Stimulated activated CD4-positive, alpha-beta T cell treated with anti-CD3 and anti-CD28 coated beads, TNF-alpha, amount 100 ng/mL, for 24 hours (primary cell): ENCODE data around the gene FCF1.

Experiments used
- DNase-seq, 3 experiments: peaks; one replicate each; pipeline ENCODE4 v3.0.0-alpha.2; 2020; ENCODE audit warnings: low read depth in 3 of 3

The FCF1 gene, protein sequence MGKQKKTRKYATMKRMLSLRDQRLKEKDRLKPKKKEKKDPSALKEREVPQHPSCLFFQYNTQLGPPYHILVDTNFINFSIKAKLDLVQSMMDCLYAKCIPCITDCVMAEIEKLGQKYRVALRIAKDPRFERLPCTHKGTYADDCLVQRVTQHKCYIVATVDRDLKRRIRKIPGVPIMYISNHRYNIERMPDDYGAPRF

DNA sequence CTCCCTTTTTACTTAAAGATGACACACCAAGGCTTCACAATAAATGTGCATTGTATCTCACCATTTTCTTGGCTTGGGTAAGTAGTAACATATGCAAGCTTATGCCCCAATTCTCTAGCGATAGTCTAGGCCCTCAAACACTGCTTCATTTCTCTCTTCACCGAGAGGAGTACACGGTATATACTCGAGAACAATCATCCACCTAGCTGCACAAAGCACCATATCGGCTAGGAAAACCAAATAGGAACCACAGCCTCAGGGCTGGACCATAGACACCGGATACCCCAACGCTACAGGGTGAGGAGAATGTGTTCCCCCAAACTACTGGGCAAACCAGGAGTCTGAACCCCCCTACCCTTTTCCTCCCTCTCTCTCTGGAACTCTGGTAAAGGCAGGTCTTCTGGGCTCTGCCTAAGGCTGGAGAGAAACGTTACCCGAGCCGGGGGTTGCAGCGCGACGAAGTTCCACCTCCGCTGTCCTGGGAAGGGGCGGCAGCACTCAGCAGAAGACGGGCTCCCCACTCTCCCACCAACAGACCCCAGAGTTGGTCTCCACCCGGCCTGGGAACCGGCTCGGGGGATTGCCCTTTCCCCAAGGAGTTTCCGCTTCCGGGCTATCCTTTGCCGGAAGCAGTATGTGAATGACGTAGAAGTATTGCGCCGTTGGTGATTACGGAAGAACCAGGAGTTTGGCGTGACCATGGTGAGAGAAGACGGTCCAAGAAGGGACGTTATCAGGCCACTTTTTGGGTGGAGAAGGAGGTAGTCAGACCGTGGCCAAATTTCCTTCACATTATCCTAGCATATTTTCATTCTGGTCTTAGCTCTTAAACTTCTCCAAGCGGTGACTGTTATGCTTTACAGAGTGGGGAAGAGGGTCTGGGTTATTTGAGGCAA lies at the start of gene FCF1, which contains the start of gene AREL1:
TSS of gene FCF1 (plus strand) at position 646 of the 896 bp plus-strand sequence. CDS start at position 700, 54 bp downstream.
TSS of gene AREL1 (minus strand) at position 582 of the 896 bp plus-strand sequence. CDS start 27,465 bp downstream, outside the sequence.
- peak; percentile 69 to 74 (median 71) for DNase-seq

- no peak for DNase-seq
These were observed 49.1 kb upstream of the FCF1 start for GRCh38 chr14:74663884-74664283.

GRCh38 chr14:74664717-74665116 lies 48.2 kb upstream of the FCF1 start:
- DNase-seq, result no peak

DNA sequence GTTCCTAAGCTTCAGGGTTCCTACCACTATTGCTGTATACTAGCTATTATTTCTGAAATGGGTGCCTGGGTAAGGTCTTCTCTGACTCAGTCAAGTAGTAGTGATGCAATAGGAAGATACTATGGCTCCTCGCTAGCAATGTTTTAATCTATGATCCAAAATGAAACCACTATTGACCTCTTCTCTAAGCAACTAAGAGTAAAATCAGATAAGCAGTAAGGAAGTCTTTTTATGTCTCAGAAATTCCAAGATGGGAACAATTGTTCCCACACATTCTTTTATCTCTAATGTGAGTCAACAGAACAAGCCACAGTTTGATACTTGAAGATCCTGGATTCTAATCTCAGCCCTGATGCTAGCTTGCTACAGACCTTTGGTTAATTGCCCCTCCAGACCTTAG lies 45.2 kb upstream of the FCF1 start:
- DNase-seq, result no peak

GRCh38 chr14:74669256-74669655 lies 43.7 kb upstream of the FCF1 start:
- DNase-seq, result no peak

GRCh38 chr14:74669846-74670245 lies 43.1 kb upstream of the FCF1 start:
- DNase-seq, result no peak

GRCh38 chr14:74670726-74671411 lies 42.1 kb upstream of the FCF1 start:
- no peak for DNase-seq

- DNase-seq, result no peak
These were observed 41.2 kb upstream of the FCF1 start for GRCh38 chr14:74671789-74672188.

GRCh38 chr14:74673768-74674167 lies 39.2 kb upstream of the FCF1 start:
- DNase-seq, result no peak

DNA sequence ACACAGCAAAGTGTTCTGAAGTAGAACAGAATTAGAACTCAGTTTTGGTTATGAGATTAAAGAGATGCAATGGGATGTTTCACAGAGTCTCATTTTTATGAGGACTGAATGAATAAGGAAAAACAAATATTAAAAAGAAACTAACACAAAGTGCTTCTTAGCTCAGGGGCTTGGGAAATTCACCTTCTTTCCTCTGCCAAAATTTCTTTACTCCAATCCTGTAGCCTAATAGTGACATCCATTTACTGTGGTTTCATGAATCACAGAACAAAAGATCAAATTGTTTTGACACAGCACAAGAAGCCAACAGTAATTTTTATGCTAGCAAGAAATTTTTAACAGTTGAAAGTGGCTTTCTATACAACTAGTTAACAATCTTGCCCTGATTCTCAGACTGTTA lies 37.7 kb upstream of the FCF1 start:
- DNase-seq, result no peak

- DNase-seq, result no peak
These were observed 30.6 kb upstream of the FCF1 start for GRCh38 chr14:74682169-74682952.

- no peak for DNase-seq
These were observed 29.5 kb upstream of the FCF1 start for GRCh38 chr14:74683406-74683805.

GRCh38 chr14:74684434-74684833 lies 28.5 kb upstream of the FCF1 start:
- DNase-seq, result no peak

GRCh38 chr14:74685056-74685455 lies 27.9 kb upstream of the FCF1 start:
- no peak for DNase-seq

DNA sequence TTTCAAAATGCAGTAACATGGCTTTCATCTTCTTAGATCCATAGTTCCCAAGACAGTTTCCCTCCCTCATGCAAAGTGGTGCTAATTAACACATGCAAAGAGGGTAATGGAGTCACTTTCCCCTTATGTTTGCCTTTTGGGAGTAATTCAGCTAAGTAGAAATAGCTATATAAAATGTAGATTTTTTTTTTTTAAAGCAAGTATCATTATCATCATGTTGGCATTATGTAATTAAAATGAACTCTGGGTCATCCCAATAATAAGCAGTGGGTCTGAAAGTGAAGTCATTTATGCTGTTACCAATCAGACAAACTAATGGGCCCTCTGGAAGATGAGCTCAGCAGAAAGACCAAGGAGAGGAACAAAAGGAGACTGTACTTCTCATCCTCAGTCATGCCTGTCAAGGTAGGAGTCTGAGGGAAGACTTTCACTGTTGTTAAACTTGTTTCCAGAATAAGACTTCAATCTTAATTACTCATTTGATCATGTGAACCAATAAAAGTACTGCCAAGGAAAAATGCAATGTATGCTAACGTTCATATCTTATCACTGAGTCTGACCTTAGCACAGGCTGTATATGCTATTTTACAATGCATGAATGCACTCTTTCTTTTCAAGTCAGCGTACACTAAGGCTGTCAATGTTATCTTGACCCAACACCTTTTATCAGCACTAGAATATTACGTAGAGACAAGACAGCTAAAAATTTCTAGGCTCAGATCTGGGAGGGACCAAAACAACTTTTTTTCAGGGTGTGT lies 26.8 kb upstream of the FCF1 start:
- DNase-seq, result no peak

DNA sequence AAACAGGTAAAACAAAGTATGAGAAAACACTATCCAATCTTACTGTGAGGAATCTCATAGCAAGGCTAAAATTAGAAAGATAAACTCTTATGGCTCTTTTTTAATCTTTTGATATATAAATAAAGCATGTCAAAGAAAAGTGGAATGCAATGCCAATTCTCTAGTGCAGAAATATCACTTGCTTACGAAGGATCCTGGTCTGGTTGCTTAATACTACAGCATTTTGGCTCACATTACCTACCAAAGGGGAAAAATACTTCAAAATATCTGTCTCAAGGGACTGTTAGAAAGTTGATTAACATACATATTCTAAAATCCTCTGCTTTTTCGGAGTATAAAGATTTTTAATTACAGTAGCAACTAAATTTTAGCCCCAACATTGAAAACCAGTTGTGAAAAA lies 21.5 kb upstream of the FCF1 start:
- no peak for DNase-seq

DNA sequence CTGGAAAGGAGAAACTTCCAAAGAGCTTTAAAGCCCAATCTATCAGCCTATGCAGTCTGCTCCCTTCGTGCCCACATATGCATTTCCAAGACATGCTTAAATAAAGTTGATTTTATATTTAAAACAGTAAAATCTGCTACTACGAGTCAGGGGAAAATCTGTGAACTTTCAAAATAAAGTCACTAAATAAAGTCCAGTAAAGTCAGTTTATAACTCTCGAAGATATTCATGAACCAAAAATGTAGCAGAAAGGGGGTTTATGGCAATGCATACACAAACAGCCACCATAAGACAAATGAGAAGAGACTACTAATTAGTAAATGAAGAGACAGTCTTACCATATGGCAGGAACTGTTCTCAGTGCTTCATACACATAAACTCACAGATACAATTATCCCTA lies 19.8 kb upstream of the FCF1 start:
- DNase-seq, result no peak

DNA sequence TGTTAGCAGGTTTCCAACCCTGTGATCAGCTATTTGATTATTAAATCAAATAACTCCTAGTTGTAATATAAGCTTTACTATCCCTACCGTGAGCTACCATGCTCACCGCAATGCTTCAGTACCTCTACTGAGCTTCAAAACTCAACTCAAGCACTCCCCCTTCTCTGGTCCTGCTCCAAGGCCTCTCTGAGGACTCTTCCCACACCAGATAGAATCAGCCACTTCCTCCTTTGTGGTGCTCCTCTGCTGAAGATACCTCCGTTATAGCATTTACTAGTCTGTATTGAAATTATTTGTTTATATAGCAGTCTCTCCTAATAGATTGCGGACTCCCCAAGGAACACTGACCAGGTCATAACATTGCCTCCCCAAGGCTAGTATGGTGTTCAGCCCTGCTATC lies 17.5 kb upstream of the FCF1 start:
- DNase-seq, result no peak

- DNase-seq, result no peak
These were observed 15.9 kb upstream of the FCF1 start for GRCh38 chr14:74697011-74697410.

- DNase-seq, result no peak
These were observed 15.4 kb upstream of the FCF1 start for GRCh38 chr14:74697543-74697942.

DNA sequence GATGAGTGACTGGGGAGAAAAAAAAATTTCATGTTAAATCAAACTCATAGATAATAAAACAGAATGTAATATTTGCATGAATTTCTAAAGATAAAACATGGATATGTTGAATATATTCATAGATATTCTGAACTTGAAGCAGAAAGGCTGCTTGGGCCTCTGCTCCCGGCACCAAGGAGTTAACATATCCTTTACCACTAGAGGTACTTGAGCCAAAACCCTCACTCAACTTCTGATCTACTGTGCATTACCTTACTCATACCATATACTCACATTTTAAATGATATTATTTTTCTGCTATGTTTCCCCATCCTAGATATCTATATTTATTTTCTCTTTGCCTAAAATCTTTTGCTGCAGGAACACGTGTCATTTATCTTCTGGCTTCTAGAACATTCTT lies 15.0 kb upstream of the FCF1 start:
- DNase-seq, result no peak
